Right lobe of liver (tissue), 4 donors: ENCODE data around the gene RPS21.

ENCODE experiments used
- POLR2A ChIP-seq: fragments of 450-650 bp; IDR thresholded peaks from one replicate; pipeline ENCODE4 v1.6.1; 2017; ENCODE audit warnings: antibody characterized with exemption, mild to moderate bottlenecking
- TF ChIP-seq, protein P1 (sequence below), 4 donors: fragments of 200-600 bp in 3 of 4; fragments of 450-650 bp in 1 of 4; IDR thresholded peaks; one replicate each; pipeline versions ENCODE4 v1.5.1 to v1.8.0; 2016 to 2022; ENCODE audit warnings: antibody characterized with exemption in 4 of 4, mild to moderate bottlenecking in 2 of 4
- donor health status: DM: no; HTN: no; CAD: no.
- donor health status: DM: no; HTN: no; CAD: no.
- donor health status: DM: no; HTN: yes; CAD: no.

DNA sequence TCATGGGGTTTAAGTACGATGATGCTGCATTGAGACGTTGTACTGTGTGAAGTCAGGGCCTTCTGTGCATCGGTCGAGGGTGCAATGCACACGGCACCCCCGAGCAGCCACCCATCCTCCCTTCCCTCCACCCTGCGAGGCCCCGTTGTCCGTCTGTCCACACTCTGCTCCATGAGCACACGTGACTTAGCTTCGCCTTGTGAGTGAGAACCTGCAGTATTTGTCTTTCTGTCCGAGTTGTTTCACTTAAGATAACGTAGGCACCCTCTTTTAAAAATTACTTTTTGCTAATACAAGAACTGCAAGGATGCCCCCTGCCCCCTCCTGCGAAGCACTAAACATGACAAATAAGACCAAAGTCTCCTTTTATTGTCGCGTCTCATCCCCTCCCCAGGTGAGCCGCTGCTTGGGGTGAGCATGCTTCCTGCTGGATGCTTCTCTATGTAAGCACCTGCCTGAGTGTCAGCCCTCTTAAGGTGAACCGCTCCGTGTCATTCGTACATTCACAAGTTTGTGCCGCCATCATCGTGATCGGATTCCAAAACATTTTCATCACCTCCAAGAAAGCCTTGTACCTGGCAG is 44.1 kb downstream of the RPS21 start:
- TF ChIP-seq POLR2A = no peak
- TF ChIP-seq, protein P1, sequence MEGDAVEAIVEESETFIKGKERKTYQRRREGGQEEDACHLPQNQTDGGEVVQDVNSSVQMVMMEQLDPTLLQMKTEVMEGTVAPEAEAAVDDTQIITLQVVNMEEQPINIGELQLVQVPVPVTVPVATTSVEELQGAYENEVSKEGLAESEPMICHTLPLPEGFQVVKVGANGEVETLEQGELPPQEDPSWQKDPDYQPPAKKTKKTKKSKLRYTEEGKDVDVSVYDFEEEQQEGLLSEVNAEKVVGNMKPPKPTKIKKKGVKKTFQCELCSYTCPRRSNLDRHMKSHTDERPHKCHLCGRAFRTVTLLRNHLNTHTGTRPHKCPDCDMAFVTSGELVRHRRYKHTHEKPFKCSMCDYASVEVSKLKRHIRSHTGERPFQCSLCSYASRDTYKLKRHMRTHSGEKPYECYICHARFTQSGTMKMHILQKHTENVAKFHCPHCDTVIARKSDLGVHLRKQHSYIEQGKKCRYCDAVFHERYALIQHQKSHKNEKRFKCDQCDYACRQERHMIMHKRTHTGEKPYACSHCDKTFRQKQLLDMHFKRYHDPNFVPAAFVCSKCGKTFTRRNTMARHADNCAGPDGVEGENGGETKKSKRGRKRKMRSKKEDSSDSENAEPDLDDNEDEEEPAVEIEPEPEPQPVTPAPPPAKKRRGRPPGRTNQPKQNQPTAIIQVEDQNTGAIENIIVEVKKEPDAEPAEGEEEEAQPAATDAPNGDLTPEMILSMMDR (IDR thresholded peaks at IDR 0.05) = no peak
